Frontal cortex (tissue), 4 donors: ENCODE measurements around the gene KLRF1. TPM values are rescaled to one million over a fixed set of nuclear protein-coding genes. Genes with fewer than 3 reads are reported as not detected.

Source experiments
- DNase-seq, 2 donors: peaks; one replicate each; pipeline ENCODE4 v3.0.0; 2012; ENCODE audit warnings: low spot score in 2 of 2
- FAIRE-seq: peaks from 2 replicates; lab custom pipeline; 2012; peaks lifted over from hg19 to GRCh38; lab: Jason Lieb, UNC
- total RNA-seq: library from RNA; depleted of rRNA; stranded (reverse); fragments of >200 nt; gene quantifications from one replicate; pipeline ENCODE4 v1.2.3, GENCODE V29; 2014
- donor health status: control.
- donor health status: control.
- donor health status: control.

KLRF1 gene, protein sequence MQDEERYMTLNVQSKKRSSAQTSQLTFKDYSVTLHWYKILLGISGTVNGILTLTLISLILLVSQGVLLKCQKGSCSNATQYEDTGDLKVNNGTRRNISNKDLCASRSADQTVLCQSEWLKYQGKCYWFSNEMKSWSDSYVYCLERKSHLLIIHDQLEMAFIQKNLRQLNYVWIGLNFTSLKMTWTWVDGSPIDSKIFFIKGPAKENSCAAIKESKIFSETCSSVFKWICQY
- total RNA-seq, result not detected

DNA sequence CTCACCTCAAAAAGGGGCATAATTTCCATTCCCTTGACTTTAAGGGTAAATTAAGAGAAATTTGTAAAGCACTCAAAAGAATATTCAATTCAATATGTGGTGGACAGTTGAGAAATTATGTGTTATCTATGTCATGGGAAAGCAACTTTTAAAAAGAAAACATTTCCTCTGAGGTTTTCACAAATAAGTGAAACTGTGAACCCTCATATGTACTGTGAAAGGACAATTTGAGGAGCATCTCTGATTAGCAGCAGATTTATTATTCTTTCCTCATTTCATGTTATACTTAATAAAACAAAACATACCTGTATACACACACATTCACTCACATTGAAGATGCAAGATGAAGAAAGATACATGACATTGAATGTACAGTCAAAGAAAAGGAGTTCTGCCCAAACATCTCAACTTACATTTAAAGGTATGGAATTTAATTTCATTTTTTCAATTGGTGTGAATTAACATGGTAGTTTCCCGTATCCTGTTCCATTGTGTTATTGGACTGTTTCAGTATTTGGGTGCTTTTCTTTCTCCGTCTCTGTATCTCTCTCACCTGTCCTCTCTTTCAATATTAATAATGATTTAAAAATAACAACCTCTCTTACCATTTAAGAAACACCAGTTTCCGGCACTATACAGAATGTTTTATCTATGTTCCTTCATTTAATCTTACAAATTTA lies at the start of gene KLRF1:
Gene KLRF1, plus strand, starts transcription at position 273 of the 680 bp plus-strand sequence. Its CDS starts 64 bp downstream, at position 337.
- FAIRE-seq (no peak), DNase-seq (no peak)

DNA sequence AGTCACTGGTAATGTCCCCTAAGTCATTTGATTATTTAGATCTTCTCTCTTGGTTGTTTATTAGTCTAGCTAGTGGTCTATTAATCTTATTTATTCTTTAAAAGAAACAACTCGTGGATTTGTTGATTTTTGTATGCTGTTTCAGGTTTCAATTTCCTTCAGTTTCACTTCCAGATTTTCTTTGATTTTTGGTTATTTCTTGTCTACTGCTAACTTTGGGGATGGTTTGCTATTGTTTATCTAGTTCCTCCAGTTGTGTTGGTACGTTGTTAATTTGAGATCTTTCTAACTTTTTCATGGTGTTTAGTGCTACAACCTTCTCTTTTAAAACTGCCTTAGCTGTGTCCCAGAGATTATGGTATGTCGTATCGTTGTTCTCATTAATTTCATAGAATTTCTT lies 48.1 kb upstream of the KLRF1 start:
- no peak for DNase-seq
- no peak for FAIRE-seq

DNA sequence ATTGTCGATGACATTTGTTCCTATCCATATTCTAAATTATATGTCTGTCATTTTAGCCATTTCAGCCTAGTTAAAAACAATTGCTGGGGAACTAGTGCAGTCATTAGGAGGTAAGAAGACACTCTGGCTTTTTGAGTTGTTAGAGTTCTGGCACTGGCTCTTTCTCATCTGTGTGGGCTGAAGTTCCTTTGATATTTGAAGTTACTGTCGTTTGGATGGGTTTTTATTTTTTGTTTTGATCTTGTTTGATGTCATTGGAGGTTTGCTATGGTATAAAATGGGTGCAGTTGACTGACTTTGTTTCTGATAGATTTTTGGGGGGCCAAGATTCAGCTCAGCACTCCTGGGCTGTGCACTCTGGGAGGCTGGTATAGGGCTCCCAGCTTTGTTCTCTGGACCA lies 45.9 kb upstream of the KLRF1 start:
- no peak for FAIRE-seq

DNA sequence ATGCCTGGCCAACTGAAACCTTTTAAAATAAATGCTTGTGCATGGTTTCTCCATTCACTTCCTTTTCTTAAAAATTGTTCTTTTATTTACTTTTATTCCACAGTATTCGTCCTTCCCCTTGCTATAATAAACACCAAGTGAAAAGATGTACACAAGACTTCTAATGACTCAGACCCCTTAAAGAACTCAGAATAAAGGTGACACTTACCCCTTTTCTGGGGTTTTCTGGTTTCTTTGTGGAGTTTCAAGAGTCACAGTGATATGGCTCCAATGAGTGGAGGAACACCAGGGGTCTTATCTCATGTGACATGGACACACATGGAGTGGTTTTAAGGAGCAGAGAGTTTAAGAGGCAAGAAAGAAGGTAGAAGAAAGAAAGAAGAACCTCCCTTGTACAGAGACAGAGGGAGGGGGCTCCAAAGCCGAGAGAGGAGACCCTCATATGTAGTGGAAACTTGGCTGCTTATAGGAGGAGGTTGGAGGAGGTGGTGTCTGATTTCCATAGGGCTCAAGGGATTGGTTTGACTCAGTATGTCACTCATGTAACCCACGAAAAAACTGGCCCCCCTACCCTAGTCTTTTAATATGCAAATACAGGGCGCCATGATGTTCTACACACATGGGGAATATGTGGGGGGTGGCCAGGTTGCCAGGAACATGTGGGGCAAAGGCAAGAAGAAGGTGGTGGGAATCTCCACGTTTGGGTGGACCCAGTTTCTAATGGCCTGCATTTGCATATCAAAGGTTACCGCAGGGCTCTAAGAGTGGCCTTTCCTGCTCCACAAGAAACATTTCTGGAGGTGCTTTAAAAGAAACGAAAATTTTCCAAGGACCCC lies 44.5 kb upstream of the KLRF1 start:
- no peak for DNase-seq

More for the DNA sequence above, 45.9 kb upstream of the KLRF1 start:
- no peak for DNase-seq

DNA sequence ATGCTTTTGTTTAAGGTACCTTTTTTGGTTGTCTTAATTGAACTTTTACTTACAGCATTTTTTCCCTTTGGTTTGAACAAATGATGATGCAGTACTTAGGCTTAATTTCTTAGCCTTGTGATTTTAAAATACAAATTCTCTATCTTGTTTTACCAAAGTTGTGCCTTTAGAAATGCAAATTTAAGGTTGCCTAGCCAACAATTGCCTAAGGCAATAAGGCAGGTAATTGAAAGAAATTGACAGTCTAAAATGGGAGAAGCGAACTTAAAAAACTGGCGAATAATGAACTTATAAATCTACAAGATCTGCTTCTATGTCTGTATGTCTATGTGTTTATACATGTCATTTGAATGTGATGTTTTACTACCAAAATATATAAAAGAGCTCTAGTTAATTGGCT lies 43.0 kb upstream of the KLRF1 start:
- FAIRE-seq (no peak), DNase-seq (no peak)

More for the DNA sequence above, 44.5 kb upstream of the KLRF1 start:
- FAIRE-seq, result no peak

DNA sequence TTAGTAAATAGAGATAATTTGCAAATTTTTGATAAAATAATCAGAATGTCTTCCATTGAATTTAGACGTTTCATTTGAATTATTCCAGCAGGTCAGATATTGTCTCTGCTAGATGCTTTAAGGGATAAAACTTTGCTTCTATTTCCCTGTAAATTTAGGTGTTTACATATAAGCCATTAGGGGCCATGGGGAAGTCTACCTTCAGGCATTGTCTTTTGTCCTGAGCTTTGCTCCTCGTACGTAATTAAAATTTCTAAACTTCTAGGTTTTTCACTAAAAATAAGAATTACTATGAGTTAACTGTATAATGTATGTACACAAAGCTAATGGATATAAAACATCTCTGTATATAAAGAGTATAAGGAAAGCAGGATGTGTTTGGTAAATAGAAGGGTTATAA lies 42.5 kb upstream of the KLRF1 start:
- DNase-seq (no peak), FAIRE-seq (no peak)

DNA sequence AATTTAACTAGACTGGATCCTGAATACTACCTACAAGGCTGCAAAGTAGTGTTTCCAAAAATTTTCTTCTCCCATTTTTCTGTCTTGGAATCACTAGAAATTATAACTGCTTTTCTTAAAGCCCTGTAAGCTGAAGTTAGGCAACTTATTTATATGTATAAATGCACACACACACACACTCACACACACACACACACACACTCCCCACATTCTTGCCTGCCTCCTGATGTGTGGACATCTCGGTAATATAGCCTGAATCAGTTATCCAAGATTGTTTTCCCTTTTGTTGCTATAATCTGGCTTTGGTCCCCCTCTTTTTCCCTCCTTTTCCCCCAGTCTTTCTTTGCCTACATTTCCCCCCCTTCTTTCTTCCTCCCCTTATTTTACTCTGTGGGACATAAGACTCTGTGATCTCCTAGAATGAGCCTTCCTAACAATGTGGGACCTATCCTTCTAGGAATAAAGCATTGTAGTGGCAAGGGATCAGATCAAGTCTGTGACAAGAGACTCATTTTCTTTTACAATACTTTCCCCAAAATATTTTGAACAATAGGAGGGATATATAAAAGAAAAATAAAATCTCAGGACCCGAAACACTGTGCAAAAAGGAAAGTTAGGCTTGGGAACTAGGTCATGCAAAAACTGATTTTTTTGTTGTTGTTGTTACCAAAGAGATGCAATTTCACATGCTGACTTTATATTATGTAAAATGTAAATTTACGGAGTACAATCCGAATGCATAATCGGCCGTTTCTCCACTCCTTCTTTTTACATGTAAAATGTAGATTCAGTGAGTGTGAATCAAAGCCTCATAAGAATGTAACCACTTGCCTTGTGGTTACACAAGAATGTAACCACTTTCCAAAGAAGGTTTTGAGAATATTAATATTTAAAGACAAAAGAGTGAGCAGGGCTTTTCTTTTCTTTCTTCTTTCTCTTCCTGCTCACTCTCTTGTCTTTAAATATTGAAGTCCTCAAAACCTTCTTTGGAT lies 40.3 kb upstream of the KLRF1 start:
- no peak for DNase-seq
- no peak for FAIRE-seq

DNA sequence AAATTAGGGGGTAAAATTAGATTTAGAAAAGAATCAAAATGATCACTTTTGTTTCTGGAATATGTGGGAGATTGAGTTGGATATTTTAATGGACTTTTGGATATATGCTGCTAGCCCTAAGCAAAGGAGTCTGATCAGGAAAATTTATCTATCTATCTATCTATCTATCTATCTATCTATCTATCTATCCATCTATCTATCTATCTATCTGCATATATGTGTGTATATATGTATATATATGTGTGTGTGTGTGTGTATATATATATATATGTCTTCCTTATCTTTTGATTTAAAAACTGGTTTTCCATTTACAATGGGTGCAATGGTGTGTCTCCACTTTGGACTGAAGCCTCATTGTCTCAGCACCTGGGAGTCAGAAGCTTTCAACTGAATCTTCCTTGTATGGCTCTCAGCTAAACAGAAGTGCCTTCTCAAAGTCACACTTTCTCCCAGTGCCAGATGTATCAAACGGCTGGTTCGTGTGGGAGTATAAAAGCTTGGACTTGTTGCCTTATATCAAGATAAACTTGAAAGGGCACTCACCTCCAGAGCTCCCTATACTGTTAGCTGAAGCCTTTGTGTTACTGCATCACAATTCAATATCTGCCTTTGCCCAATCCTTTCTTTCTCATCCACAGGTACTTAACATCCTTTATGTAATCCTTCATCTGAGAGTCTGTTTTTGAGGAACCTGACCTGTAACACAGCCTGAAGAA lies 34.9 kb upstream of the KLRF1 start:
- DNase-seq (no peak), FAIRE-seq (no peak)

DNA sequence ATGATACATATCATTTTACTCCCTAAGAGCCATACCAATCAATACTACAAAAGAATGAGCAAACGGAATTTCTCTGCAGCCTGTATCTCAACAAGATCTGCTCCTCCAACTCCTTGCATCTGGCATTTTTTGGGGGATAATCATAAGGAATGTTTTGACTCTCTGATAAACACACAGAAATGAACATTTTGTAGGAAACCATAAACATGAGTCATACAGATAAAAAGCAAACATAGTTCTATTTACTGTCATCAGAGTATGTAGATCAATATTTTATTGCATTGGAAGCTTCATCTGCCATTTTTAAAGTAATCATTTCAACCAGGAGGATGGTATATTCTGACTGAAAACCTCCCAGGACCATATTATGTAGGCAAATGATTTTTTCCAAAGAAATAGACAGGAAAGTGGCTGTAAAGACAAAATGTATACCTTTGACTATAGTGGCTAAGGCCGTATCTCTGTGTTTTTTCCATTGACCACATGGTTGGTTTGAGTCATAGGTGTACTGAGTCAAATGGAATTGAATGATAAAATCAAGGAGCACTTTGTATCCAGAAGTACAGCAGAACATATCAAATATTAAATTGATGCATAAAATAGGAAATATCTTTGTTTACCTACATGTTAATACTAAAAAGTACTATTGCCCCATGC lies 34.2 kb upstream of the KLRF1 start:
- FAIRE-seq (no peak), DNase-seq (no peak)

DNA sequence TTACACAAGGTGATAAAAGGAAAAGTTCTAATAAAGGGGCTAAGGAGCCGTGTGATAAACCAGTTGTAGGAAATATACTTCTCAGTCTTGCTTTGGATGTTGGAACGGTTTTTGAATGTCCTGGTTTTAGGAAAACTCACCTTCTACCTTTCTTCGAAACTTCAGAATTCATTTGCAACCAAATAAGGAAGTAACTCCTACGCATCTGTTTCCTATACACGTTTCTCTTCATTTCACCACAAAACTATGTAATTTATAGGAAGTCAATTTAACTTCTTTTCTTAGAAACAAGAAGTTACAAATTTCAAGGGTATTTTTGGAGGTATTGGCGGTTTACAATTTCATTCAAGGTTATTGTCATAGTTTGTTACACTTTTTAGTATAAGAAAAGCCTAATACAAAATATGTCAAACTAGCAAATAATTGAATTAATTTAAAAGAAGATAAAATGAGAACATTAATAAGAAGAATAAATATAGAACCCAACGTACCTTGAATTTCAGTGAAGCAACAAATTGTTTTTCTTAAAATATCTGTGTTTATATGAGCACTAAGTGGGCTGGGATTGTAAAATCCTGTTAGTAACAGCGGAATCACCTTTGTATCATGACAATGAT lies 33.4 kb upstream of the KLRF1 start:
- FAIRE-seq, result no peak
- DNase-seq, result no peak

DNA sequence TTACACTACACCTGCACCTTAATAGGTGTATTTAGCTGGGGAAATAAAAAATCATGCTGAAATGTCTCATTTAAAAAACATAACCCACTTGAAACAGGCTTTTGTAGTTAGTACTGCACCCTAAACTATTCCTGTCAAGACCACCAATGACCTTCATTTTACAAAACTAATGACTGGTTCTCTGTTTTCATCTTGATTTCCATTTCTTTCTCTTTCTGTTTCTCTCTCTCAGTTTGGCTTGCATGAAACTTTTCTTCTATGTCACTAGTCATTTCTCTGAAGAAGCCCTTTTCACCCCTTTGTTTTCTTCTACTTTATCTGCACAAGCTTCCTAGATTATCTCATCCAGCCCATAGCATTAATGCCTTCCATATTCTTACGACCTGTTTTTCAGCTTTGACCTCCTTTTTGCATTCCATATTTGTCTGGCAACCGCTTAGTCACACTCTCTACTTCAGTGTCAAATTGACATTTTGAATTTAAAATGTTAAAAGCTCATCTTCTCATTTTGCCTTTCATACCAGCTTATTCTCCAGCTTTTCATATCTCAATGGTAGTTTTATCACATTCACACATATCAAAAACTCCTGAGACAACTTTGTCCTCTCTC lies 32.7 kb upstream of the KLRF1 start:
- no peak for FAIRE-seq
- DNase-seq, result no peak

DNA sequence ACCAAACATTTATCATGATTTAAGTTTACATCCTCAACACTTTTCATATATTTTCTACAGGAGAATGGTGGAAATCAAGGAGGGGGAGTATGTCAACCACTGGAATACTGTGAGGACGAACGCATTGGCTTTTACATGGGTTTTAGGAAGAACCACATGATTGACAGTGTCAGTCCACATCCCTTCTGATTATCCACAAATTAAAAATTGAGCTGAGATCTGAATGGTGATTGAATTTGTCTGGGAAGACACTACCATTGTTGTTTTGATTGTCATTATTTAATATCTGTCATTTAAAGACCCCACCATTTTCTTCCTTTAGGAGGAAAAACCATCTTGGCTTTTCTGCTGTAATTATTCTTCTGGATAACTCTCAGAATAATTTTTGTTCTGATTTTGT lies 31.3 kb upstream of the KLRF1 start:
- FAIRE-seq, result no peak
- DNase-seq, result no peak

DNA sequence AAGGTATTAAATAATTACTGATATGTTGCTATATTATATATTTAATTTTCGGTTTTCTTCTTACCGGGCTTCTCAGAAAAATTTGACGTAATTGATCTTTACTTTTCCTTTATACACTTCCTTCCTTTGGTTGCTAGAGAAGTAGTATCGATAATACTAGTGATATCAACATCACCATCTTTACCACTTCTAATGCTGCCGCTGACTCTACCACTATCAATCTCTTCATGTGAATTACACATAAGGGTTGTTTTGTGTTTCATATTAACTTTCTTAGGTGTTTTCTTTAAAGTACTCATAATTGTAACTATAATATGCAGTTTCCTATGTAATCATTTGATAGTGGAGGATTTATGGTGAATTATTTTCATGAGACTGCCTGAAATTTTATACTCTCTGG lies 30.9 kb upstream of the KLRF1 start:
- no peak for DNase-seq
- FAIRE-seq, result no peak

DNA sequence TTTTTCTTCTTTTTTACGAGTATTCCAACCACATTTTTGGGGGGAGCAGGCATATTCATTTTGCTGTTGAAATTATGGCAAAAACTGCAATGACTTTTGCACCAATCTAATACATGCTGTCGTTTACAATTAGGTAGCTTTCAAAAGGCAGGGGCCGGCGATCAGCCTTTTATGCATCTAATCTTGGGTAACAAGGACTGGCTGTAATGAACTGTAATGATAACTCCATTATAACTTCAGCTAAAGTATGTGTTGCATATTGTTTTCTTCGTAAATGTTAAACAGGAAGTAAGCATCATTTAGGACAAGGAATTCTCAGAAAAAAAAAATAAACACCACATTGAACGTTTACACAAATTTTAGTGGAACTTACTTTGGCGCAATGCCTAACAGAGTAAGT lies 30.3 kb upstream of the KLRF1 start:
- DNase-seq (no peak), FAIRE-seq (no peak)

DNA sequence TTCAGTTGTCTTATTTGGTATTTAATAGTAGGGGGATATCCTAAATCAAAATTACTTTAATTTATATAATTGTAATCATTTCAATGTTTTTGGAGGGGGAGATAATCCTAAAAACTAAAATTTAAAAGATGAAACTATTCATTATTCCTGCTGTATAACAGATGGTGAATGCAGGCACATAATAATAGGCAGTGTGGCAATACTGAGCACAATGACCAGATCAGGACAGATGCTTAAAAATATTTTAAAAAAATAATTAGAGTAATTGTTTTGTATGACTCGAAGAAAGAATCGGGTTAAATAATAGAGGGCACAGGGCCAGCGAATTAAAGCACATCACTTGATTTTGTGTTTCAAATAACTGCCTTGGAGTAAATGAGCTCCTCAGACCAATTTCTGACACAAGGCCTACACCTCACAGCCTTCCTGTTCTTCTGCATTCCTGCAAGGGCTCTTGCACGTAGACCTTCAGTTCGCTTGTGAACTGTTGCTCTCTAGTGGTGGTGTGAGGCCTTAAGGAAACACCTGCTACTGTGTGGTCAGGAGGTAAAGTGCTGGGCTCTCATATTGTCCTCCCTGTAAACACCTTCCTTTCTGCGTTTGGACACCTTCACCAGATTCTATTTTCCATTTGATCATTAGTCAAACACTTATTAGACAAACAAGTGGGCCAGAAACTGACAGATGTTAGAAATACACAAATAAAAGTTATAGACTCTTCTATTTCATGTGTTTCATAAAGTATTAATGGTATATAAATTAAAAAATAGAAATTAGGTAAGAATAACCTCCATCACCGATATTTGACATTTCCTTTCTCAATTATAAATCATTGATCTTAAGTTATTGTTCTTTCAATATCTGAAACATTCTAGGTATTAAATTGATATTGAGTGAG lies 29.3 kb upstream of the KLRF1 start:
- DNase-seq, result no peak
- no peak for FAIRE-seq

DNA sequence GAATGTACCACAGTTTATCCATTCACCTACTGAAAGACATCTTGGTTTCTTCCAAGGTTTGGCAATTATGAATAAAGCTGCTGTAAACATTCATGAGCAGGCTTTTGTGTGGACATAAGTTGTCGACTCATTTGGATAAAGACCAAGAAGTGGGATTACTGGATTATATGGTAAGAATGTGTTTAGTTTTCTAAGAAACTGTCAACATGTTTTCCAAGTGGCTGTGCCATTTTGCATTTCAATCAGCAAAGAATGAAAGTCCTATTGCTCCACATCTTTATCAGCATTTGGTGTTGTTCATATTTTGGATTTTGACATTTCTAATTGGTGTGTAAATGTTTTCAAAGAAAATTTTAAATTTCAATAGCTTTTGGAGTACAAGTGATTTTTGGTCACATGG lies 27.3 kb upstream of the KLRF1 start:
- DNase-seq (no peak), FAIRE-seq (no peak)

DNA sequence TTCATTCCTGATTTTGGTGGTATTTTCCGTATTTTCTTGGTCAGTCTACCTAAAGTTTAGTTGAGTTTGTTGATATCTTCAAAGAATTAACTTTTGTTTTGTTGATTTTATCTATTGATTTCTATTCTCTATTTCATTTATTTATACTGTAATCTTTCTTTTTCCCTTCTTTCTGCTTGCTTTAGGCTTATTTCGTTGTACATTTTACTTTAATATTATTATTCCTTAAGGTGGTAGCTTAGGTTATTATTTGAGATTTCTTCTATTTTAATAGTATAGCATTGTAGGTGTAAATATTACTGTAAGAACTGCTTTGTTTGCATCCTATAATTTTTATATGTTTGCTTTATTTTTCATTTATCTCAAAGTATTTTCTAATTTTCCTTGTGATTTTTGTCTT lies 21.4 kb upstream of the KLRF1 start:
- FAIRE-seq, result peak; percentile 36
- DNase-seq, result no peak
